GM08714 (cell line): ENCODE results near the gene C2orf66.
A peak's percentile ranks its signal among the peaks of the same experiment; 100 is the strongest.

Experiments used
- H3K4me3 ChIP-seq: fragments of 200-500 bp; sonication (Bioruptor generic); 2 replicates; pipeline ENCODE4 v1.5.1; 2014; ENCODE audit warnings: mild to moderate bottlenecking, low read length, inconsistent platforms
- ZNF274 ChIP-seq: IDR thresholded peaks from 2 replicates; pipeline ENCODE4 v1.6.1; 2012; ENCODE audit warnings: mild to moderate bottlenecking, low read depth, low read length

The C2orf66 gene

GRCh38 chr2:196804381-196804780 is 4.8 kb downstream of the C2orf66 start:
- no peak overlapping the region for H3K4me3 ChIP-seq
- no peak for TF ChIP-seq ZNF274

DNA sequence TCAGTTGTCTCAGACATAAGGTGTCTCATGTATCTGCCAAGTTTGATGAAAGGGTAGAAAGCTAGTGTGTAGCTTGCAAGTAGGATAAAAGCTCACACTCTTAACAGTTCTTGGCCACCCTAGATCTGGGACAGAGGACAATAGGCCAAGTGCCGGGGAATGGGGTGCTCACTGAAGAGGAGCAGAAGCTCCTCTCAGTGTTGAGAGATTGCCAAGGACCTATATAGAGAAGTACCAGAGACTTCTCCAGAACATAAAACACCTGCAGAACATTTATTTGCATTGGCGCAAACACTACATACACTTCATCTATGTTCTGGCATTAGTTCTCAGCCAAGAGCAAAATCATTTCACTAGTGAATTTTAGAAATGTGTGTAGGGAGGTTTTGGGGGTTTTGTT is 6.8 kb downstream of the C2orf66 start:
- H3K4me3 ChIP-seq: no peak overlapping the region

GRCh38 chr2:196801674-196802261 is 7.4 kb downstream of the C2orf66 start:
- no peak for TF ChIP-seq ZNF274
- no peak overlapping the region for H3K4me3 ChIP-seq

More for the DNA sequence above, 6.8 kb downstream of the C2orf66 start:
- TF ChIP-seq ZNF274: no peak

GRCh38 chr2:196798980-196799379 is 10.2 kb downstream of the C2orf66 start:
- H3K4me3 ChIP-seq: peak overlapping the region; percentile 99
- TF ChIP-seq ZNF274: no peak

GRCh38 chr2:196792865-196793264 is 16.3 kb downstream of the C2orf66 start:
- TF ChIP-seq ZNF274: no peak

GRCh38 chr2:196783431-196784094 is 25.6 kb downstream of the C2orf66 start:
- no peak for TF ChIP-seq ZNF274
- no peak overlapping the region for H3K4me3 ChIP-seq

More at GRCh38 chr2:196792865-196793264, 16.3 kb downstream of the C2orf66 start:
- no peak overlapping the region for H3K4me3 ChIP-seq

- no peak for TF ChIP-seq ZNF274
- no peak overlapping the region for H3K4me3 ChIP-seq
Observed at GRCh38 chr2:196767101-196767500, 42.1 kb downstream of the C2orf66 start.

DNA sequence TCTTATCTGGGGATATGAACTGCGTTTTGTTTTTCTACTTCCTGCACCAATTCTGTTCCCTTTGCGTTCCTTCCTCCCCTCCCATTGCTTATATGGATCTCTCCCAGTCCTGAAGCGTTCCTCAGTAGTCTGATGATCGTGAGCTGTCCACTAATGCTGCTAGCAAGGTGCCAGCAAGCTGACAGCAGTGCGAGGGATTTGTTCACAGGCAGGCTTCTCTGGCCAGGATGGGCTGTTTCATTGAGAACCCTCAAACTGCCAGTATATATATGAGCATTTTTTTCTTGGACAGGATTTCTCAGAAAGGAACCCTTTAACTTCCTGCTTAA is 49.8 kb downstream of the C2orf66 start:
- no peak for TF ChIP-seq ZNF274
- H3K4me3 ChIP-seq: no peak overlapping the region

DNA sequence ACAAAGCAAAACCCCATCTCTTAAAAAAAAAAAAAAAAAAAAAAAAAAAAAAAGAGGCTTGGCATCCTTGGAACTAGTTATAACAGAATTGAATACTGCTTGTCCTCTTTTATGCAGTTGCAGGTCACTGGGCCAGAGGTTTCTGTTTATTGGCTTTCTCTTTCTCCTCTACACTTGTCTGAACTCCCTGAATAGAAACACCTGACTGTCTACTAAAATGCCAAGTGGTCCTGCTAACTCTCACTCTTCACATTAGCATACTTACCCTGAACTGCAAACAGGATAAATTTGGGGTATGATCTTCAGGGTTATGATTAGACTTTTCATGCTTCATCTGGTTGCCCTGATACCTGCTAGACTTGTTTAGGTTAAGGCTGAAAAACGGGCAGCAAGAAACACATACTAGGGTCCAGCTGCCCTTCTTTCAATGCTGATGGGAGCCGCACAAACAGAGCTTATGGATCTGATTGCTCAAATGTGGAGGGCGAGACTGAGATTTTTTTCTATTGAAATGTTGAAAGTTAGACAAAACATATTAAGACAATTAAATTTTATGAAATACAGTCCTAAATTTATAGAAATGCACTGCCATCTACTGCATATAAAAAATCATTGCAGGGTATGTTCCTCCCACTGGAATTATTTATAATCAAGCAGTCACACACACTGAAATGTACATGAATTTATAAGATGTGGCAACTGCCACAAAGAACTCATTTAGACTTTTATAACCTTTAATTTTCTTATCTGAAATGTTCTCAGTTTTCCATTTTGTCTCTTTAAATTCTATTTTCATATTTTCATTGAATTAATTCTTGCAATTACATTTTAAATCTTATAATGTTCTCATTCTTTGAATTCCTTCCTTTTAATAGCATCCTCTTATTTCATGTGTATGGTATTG is 50.4 kb downstream of the C2orf66 start:
- H3K4me3 ChIP-seq: no peak overlapping the region
- no peak for TF ChIP-seq ZNF274
